RWPE2 (cell line): ENCODE measurements around the gene WDR44.
A peak's percentile ranks its signal among the peaks of the same experiment; 100 is the strongest.

Experiments
- ATAC-seq: fragments of 200-7000 bp; cut with Tn5 transposase; 3 replicates; pipeline ENCODE4 v1.9.1; 2021; ENCODE audit warnings: low read depth
- DNase-seq: peaks from one replicate; pipeline ENCODE4 v3.0.0-alpha.2; 2020; ENCODE audit warnings: low spot score
- H3K27ac ChIP-seq: fragments of 450-650 bp; 2 replicates; pipeline ENCODE4 v1.5.1; 2017; ENCODE audit warnings: mild to moderate bottlenecking; ENCODE audit not compliant: poor library complexity, severe bottlenecking
- H3K27me3 ChIP-seq: fragments of 250-450 bp; sonication (Bioruptor Pico); 2 replicates; pipeline ENCODE4 v1.5.1; 2021; ENCODE audit warnings: mild to moderate bottlenecking, moderate library complexity; ENCODE audit not compliant: insufficient read depth, poor library complexity, severe bottlenecking
- H3K36me3 ChIP-seq: fragments of 250-450 bp; sonication (Bioruptor Pico); 2 replicates; pipeline ENCODE4 v1.5.1; 2020; ENCODE audit warnings: low read depth, mild to moderate bottlenecking, moderate library complexity
- H3K4me1 ChIP-seq: fragments of 250-450 bp; sonication (Bioruptor Pico); 2 replicates; pipeline ENCODE4 v1.5.1; 2021; ENCODE audit warnings: mild to moderate bottlenecking, moderate library complexity; ENCODE audit not compliant: insufficient read depth, poor library complexity, severe bottlenecking
- H3K4me3 ChIP-seq: fragments of 250-450 bp; sonication (Bioruptor Pico); 2 replicates; pipeline ENCODE4 v1.5.1; 2021; ENCODE audit warnings: mild to moderate bottlenecking, moderate library complexity; ENCODE audit not compliant: severe bottlenecking
- H3K9me3 ChIP-seq: fragments of 250-450 bp; sonication (Bioruptor Pico); 2 replicates; pipeline ENCODE4 v1.5.1; 2021; ENCODE audit warnings: mild to moderate bottlenecking, moderate library complexity; ENCODE audit not compliant: severe bottlenecking
- TF ChIP-seq, protein P1 (sequence below): fragments of 450-650 bp; IDR thresholded peaks from one replicate; pipeline ENCODE4 v1.5.1; 2017; ENCODE audit warnings: mild to moderate bottlenecking, moderate library complexity; ENCODE audit not compliant: poor library complexity, severe bottlenecking

The WDR44 gene

DNA sequence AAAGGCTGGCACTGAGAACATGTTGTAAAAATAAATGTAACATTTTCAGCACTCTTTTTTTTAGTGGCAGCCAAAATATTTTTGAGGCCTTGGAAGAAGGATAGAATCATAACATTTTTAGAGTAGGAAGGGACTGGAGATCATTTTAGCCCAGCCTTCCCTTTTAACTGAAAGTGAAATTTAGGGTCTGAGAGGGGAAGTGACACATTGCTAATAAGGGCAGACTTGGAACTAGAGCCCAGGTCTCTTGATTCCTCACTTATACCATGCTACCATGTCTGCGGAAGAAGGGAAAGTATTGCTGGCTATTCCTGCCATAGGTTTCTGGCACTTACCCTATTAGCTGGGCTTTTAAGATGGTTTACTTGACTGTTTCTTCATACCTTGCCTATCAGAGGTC lies 4.8 kb downstream of the WDR44 start:
- H3K36me3 ChIP-seq, result no peaks in the 10 kb centered on the region
- no peak for DNase-seq
- no peak for ATAC-seq
- no peaks in the 10 kb centered on the region for H3K27me3 ChIP-seq
- H3K4me3 ChIP-seq, result no peak overlapping the region
- TF ChIP-seq, protein P1, sequence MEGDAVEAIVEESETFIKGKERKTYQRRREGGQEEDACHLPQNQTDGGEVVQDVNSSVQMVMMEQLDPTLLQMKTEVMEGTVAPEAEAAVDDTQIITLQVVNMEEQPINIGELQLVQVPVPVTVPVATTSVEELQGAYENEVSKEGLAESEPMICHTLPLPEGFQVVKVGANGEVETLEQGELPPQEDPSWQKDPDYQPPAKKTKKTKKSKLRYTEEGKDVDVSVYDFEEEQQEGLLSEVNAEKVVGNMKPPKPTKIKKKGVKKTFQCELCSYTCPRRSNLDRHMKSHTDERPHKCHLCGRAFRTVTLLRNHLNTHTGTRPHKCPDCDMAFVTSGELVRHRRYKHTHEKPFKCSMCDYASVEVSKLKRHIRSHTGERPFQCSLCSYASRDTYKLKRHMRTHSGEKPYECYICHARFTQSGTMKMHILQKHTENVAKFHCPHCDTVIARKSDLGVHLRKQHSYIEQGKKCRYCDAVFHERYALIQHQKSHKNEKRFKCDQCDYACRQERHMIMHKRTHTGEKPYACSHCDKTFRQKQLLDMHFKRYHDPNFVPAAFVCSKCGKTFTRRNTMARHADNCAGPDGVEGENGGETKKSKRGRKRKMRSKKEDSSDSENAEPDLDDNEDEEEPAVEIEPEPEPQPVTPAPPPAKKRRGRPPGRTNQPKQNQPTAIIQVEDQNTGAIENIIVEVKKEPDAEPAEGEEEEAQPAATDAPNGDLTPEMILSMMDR, result no peak
- peaks cover 29% of the 10 kb centered on the region for H3K4me1 ChIP-seq
- H3K27ac ChIP-seq, result peak overlapping the region; percentile 16
- H3K9me3 ChIP-seq, result no peaks in the 10 kb centered on the region

DNA sequence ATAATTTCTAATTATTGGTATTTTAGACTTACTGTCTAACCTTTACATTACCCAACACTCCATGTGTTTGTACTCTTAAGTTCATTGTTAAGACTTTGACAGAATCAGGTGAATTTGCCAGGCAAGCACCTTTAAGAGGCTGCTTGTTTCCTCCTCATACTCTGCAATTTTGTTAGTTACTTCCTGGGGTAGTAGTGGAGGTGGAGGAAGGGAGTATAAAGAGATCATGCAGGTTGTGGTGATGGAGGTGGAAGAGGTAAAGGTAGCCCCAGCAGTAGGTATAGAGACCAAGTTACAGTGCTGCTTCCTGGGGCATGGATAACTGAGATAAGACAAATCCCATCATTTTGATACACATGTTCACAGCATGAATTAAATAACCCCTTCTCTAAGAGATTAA lies 6.7 kb downstream of the WDR44 start:
- TF ChIP-seq, protein P1, result no peak
- DNase-seq (no peak), ATAC-seq (no peak)
- Histone ChIP-seq H3K9me3 (no peaks in the 10 kb centered on the region), H3K4me3 (no peak overlapping the region), H3K4me1 (peaks cover 29% of the 10 kb centered on the region), H3K27ac (peak overlapping the region; percentile 20), H3K36me3 (no peaks in the 10 kb centered on the region), H3K27me3 (no peaks in the 10 kb centered on the region)

DNA sequence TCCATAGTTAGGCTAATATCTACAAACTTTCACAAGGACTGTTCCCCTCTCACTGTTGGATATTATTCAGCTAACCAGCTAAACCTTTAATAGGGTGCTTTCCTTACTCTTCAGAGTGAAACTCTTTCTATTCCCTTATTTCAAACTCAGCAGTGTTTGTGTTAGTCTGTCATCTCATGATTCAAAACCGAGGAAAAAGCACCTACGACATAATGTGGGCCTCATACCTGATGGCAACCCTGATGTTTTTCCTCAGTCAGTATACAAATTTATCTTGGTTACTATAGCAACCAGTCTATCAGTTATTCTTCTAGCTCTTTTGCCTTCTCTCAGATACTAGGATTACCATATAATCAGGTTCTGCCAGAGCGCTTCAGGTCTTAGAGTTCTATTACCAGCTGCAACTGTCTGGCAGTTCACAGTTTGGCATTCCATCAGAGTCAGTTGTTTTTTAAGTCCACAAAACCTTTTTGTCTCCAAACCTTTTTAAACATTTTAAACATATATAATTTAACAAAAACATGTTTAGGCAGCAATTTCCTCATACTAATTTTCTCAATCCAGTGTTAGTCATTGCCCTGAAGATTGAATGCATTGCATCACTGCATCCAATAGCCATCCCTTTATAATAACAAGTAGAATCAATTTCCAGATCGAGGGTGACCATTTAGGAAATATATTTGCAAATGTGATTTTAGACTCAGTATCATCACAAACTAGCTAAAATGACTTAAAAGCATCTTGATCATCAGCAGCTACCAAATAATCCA lies 7.4 kb downstream of the WDR44 start:
- DNase-seq (no peak), ATAC-seq (peak; percentile 19; the same call in 1 of the 3 replicates)
- no peaks in the 10 kb centered on the region for H3K9me3 ChIP-seq
- TF ChIP-seq, protein P1, result no peak
- no peaks in the 10 kb centered on the region for H3K36me3 ChIP-seq
- H3K4me1 ChIP-seq, result peaks cover 28% of the 10 kb centered on the region
- H3K27me3 ChIP-seq, result no peaks in the 10 kb centered on the region
- no peak overlapping the region for H3K4me3 ChIP-seq
- H3K27ac ChIP-seq, result peak overlapping the region; percentile 20

DNA sequence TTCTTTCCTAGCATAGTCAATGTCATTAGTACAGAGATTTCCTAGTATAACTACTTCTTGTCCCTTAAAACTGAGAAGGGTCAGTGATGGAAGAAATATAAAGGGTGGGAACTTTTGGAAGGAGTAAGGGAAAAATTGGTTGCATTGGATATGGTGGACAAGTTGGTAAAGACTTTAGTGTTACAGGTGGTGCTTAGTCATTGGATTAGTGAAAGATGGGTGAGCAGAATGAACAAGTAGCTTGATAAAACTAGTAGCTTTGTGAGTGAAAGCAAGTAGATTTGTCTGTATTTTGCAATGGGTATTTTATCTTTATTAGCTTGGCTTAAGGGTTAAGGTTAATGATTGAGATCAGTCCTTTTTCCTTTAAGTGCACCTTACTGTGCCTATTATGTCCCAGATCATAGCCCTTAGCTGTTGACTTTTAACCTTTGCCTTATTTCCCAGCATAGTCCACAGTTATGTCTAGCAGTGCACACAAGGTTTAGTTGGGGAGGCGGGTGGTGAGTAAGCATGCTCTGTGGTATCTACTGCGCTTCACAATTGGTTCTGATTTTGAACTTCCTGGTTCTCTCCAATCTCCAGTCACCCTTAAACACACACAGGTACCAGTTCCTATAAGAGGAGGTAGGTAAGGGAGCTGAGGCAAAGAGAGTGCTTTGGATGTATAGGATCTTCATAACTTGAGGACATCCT lies 9.5 kb downstream of the WDR44 start:
- Histone ChIP-seq H3K36me3 (no peaks in the 10 kb centered on the region), H3K4me3 (no peak overlapping the region), H3K27me3 (no peaks in the 10 kb centered on the region), H3K27ac (no peak overlapping the region), H3K9me3 (no peaks in the 10 kb centered on the region), H3K4me1 (peaks cover 25% of the 10 kb centered on the region)
- TF ChIP-seq, protein P1, result no peak
- no peak for ATAC-seq
- no peak for DNase-seq
